Mucosa of stomach (tissue), 1 donor: ENCODE results near the gene TXNL4A.

ENCODE experiments used
- H3K27me3 ChIP-seq: one replicate; pipeline ENCODE4 v1.7.0; 2013; ENCODE audit warnings: mild to moderate bottlenecking, low read length; ENCODE audit not compliant: control insufficient read depth, insufficient read depth
- H3K36me3 ChIP-seq: one replicate; pipeline ENCODE4 v1.7.0; 2013; ENCODE audit warnings: low read length; ENCODE audit not compliant: control insufficient read depth, insufficient read depth
- H3K4me1 ChIP-seq: one replicate; pipeline ENCODE4 v1.7.0; 2013; ENCODE audit warnings: mild to moderate bottlenecking, low read length; ENCODE audit not compliant: control insufficient read depth, insufficient read depth
- H3K4me3 ChIP-seq: one replicate; pipeline ENCODE4 v1.7.0; 2013; ENCODE audit warnings: low read length
- H3K9ac ChIP-seq: one replicate; pipeline ENCODE4 v1.7.0; 2013; ENCODE audit warnings: mild to moderate bottlenecking, low read length, moderate library complexity
- H3K9me3 ChIP-seq: one replicate; pipeline ENCODE4 v1.7.0; 2013; ENCODE audit warnings: mild to moderate bottlenecking, low read length, moderate library complexity; ENCODE audit not compliant: control insufficient read depth
- donor health status: Pancreatic carcinoma.

TXNL4A gene

GRCh38 chr18:79935098-79935480, 53.3 kb downstream of the TXNL4A start:
- Histone ChIP-seq H3K36me3 (no peaks in the 10 kb centered on the region), H3K9ac (no peak overlapping the region), H3K27me3 (no peaks in the 10 kb centered on the region), H3K4me3 (no peak overlapping the region), H3K9me3 (no peaks in the 10 kb centered on the region), H3K4me1 (peaks cover 12% of the 10 kb centered on the region)

- no peak overlapping the region for H3K9ac ChIP-seq
- H3K4me1 ChIP-seq = peaks cover 12% of the 10 kb centered on the region
- H3K27me3 ChIP-seq = no peaks in the 10 kb centered on the region
- H3K9me3 ChIP-seq = no peaks in the 10 kb centered on the region
- H3K36me3 ChIP-seq = no peaks in the 10 kb centered on the region
- no peak overlapping the region for H3K4me3 ChIP-seq
Observed at GRCh38 chr18:79934311-79935097, 53.9 kb downstream of the TXNL4A start.

GRCh38 chr18:79933765-79934164, 54.6 kb downstream of the TXNL4A start:
- Histone ChIP-seq H3K27me3 (no peaks in the 10 kb centered on the region), H3K4me3 (no peak overlapping the region), H3K9ac (no peak overlapping the region), H3K36me3 (peaks cover 7% of the 10 kb centered on the region), H3K4me1 (peaks cover 12% of the 10 kb centered on the region), H3K9me3 (peaks cover 5% of the 10 kb centered on the region)

GRCh38 chr18:79932907-79933306, 55.5 kb downstream of the TXNL4A start:
- Histone ChIP-seq H3K36me3 (peaks cover 12% of the 10 kb centered on the region), H3K4me3 (no peak overlapping the region), H3K4me1 (peaks cover 12% of the 10 kb centered on the region), H3K27me3 (no peaks in the 10 kb centered on the region), H3K9ac (no peak overlapping the region), H3K9me3 (peaks cover 5% of the 10 kb centered on the region)

- no peak overlapping the region for H3K4me3 ChIP-seq
- no peaks in the 10 kb centered on the region for H3K27me3 ChIP-seq
- peaks cover 13% of the 10 kb centered on the region for H3K36me3 ChIP-seq
- peaks cover 12% of the 10 kb centered on the region for H3K4me1 ChIP-seq
- H3K9me3 ChIP-seq = peaks cover 5% of the 10 kb centered on the region
- H3K9ac ChIP-seq = no peak overlapping the region
Observed at GRCh38 chr18:79931475-79931874, 56.9 kb downstream of the TXNL4A start.

GRCh38 chr18:79930020-79930642, 58.2 kb downstream of the TXNL4A start:
- no peak overlapping the region for H3K9ac ChIP-seq
- H3K4me1 ChIP-seq = peaks cover 8% of the 10 kb centered on the region
- H3K36me3 ChIP-seq = peaks cover 13% of the 10 kb centered on the region
- no peak overlapping the region for H3K4me3 ChIP-seq
- H3K9me3 ChIP-seq = peaks cover 5% of the 10 kb centered on the region
- H3K27me3 ChIP-seq = no peaks in the 10 kb centered on the region

- H3K27me3 ChIP-seq = no peaks in the 10 kb centered on the region
- H3K9ac ChIP-seq = no peak overlapping the region
- H3K4me1 ChIP-seq = no peaks in the 10 kb centered on the region
- no peak overlapping the region for H3K4me3 ChIP-seq
- peaks cover 13% of the 10 kb centered on the region for H3K36me3 ChIP-seq
- peaks cover 5% of the 10 kb centered on the region for H3K9me3 ChIP-seq
Observed at GRCh38 chr18:79928563-79928960, 59.8 kb downstream of the TXNL4A start.

- H3K4me3 ChIP-seq = no peak overlapping the region
- H3K36me3 ChIP-seq = peaks cover 13% of the 10 kb centered on the region
- peaks cover 5% of the 10 kb centered on the region for H3K9me3 ChIP-seq
Observed at GRCh38 chr18:79927607-79928562, 60.5 kb downstream of the TXNL4A start.

GRCh38 chr18:79926715-79927606, 61.4 kb downstream of the TXNL4A start:
- Histone ChIP-seq H3K4me3 (no peak overlapping the region), H3K36me3 (peaks cover 13% of the 10 kb centered on the region), H3K4me1 (no peaks in the 10 kb centered on the region), H3K27me3 (no peaks in the 10 kb centered on the region), H3K9me3 (peaks cover 5% of the 10 kb centered on the region), H3K9ac (no peak overlapping the region)

More at GRCh38 chr18:79927607-79928562, 60.5 kb downstream of the TXNL4A start:
- Histone ChIP-seq H3K4me1 (no peaks in the 10 kb centered on the region), H3K27me3 (no peaks in the 10 kb centered on the region), H3K9ac (no peak overlapping the region)

GRCh38 chr18:79926306-79926705, 62.1 kb downstream of the TXNL4A start:
- H3K4me1 ChIP-seq = no peaks in the 10 kb centered on the region
- no peak overlapping the region for H3K4me3 ChIP-seq
- peaks cover 5% of the 10 kb centered on the region for H3K9me3 ChIP-seq
- H3K27me3 ChIP-seq = no peaks in the 10 kb centered on the region
- peaks cover 13% of the 10 kb centered on the region for H3K36me3 ChIP-seq
- no peak overlapping the region for H3K9ac ChIP-seq
